Activated CD8-positive, alpha-beta memory T cell treated with anti-CD3 and anti-CD28 coated beads, Interleukin-2, amount 10 ng/mL, durations not matched to agents 7 days and 5 days (primary cell): ENCODE results near the gene ASB13. TPM values are rescaled to one million over a fixed set of nuclear protein-coding genes. Genes with fewer than 3 reads are reported as not detected.

Source experiments
- ATAC-seq: fragments of 150-1000 bp; cut with Tn5 transposase; one replicate; pipeline ENCODE4 v1.10.0; 2021; ENCODE audit warnings: moderate library complexity
- CTCF ChIA-PET: fragments of 350-600 bp; sonication (Branson Sonifier 250); formaldehyde crosslinking; loops from one replicate; lab custom pipeline; 2021; ENCODE audit warnings: antibody characterized with exemption; lab: Charles Lee
- DNase-seq: peaks from one replicate; pipeline ENCODE4 v3.0.0-alpha.2; 2020
- H3K27ac Mint-ChIP-seq: one replicate; pipeline ENCODE4 v1.8.0; 2021; ENCODE audit warnings: mild to moderate bottlenecking, mixed read lengths
- H3K27me3 Mint-ChIP-seq: one replicate; pipeline ENCODE4 v1.8.0; 2021; ENCODE audit warnings: mixed read lengths
- H3K36me3 Mint-ChIP-seq: one replicate; pipeline ENCODE4 v1.8.0; 2021; ENCODE audit warnings: mild to moderate bottlenecking, mixed read lengths
- H3K4me1 Mint-ChIP-seq: one replicate; pipeline ENCODE4 v1.8.0; 2021; ENCODE audit warnings: mixed read lengths
- H3K4me3 Mint-ChIP-seq: one replicate; pipeline ENCODE4 v1.8.0; 2021; ENCODE audit warnings: mild to moderate bottlenecking, moderate library complexity, mixed read lengths
- H3K9me3 Mint-ChIP-seq: one replicate; pipeline ENCODE4 v1.8.0; 2022; ENCODE audit warnings: low read depth, mixed read lengths
- total RNA-seq, 2 experiments: library from RNA; stranded (reverse); gene quantifications; one replicate each; pipeline ENCODE4 v1.2.3, GENCODE V29; 2021

Gene ASB13
- total RNA-seq, 2 experiments from 2014 or later: 4.4 to 8.0 TPM

DNA sequence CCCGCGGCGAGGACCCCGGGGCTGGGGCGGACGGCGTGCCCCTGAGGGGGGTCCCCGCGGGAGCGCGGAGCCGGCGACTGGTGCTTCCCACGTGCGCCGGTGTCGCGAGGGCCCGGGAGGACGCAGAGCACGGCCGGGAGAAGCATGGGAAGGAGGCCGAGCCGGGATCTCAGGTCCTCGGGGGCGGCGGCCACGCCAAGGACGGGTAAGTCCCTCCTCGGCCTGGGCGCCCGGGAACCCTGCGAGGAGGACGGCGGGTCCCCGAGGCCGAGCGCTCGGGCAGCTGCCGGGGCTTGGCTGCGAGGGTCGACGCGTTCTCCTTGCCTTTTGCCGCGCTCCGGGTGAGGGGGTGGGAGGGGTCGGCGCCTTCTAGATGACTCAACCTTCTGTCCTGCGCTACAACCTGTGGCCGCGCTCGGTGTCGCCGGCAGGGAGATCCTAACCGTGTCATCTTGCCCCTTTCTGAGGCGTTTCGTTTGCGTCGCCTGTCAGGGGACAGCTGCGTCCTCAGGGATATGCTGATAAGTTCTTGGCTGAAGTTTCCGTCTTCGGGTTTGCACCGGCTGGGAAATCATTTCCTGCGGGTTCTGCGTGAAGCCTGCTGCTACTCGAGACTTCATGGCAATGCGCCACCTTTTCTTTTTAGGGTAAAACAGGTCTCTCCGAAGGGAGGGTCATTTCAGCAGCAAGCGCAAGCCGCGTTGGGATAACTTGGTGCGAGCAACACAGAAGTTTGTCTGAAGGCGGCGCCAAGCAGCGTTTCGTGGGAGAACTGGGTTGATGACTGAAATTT is 18.8 kb upstream of the ASB13 start:
- Mint-ChIP-seq H3K36me3 (peaks cover 10% of the 10 kb centered on the region), H3K4me3 (peak overlapping the region; percentile 99), H3K4me1 (peaks cover 58% of the 10 kb centered on the region), H3K27me3 (peaks cover 4% of the 10 kb centered on the region), H3K9me3 (no peaks in the 10 kb centered on the region), H3K27ac (peak overlapping the region; percentile 95)
- peak; percentile 84 for DNase-seq
- peak; percentile 56 for ATAC-seq
- CTCF ChIA-PET: interaction anchor here (1.5 kb wide), 1 partner anchor 56 kb away, joined by 7 read pairs; no protein-coding TSS in a partner anchor

- peak within 1 kb of the TSS; percentile 95 for H3K27ac Mint-ChIP-seq
- peaks cover 10% of the 10 kb centered on the region for H3K27me3 Mint-ChIP-seq
- H3K4me3 Mint-ChIP-seq: peak within 1 kb of the TSS; percentile 99
- peaks cover 56% of the 10 kb centered on the region for H3K4me1 Mint-ChIP-seq
- DNase-seq (peak; percentile 98), ATAC-seq (peak; percentile 86)
- H3K36me3 Mint-ChIP-seq: peaks cover 8% of the 10 kb centered on the region
- H3K9me3 Mint-ChIP-seq: no peaks in the 10 kb centered on the region
- CTCF ChIA-PET: interaction anchor here (1.1 to 1.5 kb wide), 3 partner anchors 9 to 55 kb away, joined by 3 to 7 read pairs (median 3); no protein-coding TSS in a partner anchor
Measured at GRCh38 chr10:5684318-5684970, 18.0 kb upstream of the ASB13 start, which contains the start of gene TASOR2. Gene TASOR2 (plus strand): TSS chr10:5684838. CDS start chr10:5720643, 35,805 bp downstream.

DNA sequence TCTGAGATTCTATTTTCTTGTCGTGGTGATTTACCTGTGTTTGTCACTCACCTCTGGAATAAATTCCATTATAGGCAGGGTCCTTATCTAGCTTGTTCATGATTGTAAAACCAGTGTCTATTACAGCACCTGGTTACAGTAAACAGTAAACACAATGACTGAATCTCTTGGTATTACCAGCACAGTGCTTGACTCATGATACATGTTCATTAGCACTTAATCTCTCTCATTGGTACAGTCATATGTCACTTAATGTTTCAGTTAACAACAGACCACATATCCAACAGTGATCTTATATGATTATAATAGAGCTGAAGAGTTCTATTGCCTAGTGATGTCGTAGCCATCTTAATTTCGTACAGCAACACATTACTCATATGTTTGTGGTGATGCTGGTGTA is 16.7 kb upstream of the ASB13 start:
- no peaks in the 10 kb centered on the region for H3K9me3 Mint-ChIP-seq
- DNase-seq (no peak), ATAC-seq (no peak)
- H3K4me1 Mint-ChIP-seq: peaks cover 45% of the 10 kb centered on the region
- peaks cover 2% of the 10 kb centered on the region for H3K36me3 Mint-ChIP-seq
- H3K27ac Mint-ChIP-seq: peak overlapping the region; percentile 58
- H3K27me3 Mint-ChIP-seq: peaks cover 21% of the 10 kb centered on the region
- H3K4me3 Mint-ChIP-seq: no peak overlapping the region
- CTCF ChIA-PET: interaction anchor here (1.0 to 1.4 kb wide), 4 partner anchors 15 to 205 kb away, joined by 3 to 5 read pairs (median 4); no protein-coding TSS in a partner anchor

GRCh38 chr10:5681930-5682329 is 15.5 kb upstream of the ASB13 start:
- CTCF ChIA-PET: interaction anchor here (1.7 kb wide), 1 partner anchor 15 kb away, joined by 4 read pairs; no protein-coding TSS in a partner anchor

DNA sequence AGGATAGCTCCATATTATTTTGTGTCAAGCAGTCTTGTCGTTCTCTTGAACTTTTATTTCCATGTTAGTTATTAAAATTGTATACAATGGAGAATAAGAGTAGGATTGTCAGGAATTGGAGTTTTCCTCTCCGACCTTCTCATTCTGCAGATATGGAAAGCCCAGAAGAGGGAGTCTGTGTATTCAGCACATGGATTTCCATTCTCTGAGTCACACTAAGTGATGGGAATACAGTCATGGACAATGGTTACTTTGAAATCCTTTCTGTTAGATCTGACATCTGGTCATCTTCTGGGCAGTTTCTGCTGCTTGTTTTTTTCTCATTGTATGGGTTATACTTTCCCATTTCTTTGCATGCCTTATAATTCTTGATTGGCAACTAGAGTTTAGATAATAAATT is 13.2 kb upstream of the ASB13 start:
- Mint-ChIP-seq H3K27ac (no peak overlapping the region), H3K27me3 (peaks cover 32% of the 10 kb centered on the region), H3K36me3 (peaks cover 1% of the 10 kb centered on the region), H3K9me3 (no peaks in the 10 kb centered on the region), H3K4me1 (peaks cover 27% of the 10 kb centered on the region), H3K4me3 (no peak overlapping the region)
- no peak for ATAC-seq
- CTCF ChIA-PET: interaction anchor here (0.6 kb wide), 1 partner anchor 207 kb away, joined by 3 read pairs; no protein-coding TSS in a partner anchor
- DNase-seq: no peak

More at GRCh38 chr10:5681930-5682329, 15.5 kb upstream of the ASB13 start:
- H3K36me3 Mint-ChIP-seq: no peaks in the 10 kb centered on the region
- DNase-seq (no peak), ATAC-seq (no peak)
- H3K4me1 Mint-ChIP-seq: peaks cover 35% of the 10 kb centered on the region
- no peak overlapping the region for H3K27ac Mint-ChIP-seq
- no peak overlapping the region for H3K4me3 Mint-ChIP-seq
- peaks cover 28% of the 10 kb centered on the region for H3K27me3 Mint-ChIP-seq
- no peaks in the 10 kb centered on the region for H3K9me3 Mint-ChIP-seq

GRCh38 chr10:5679037-5679435 is 12.6 kb upstream of the ASB13 start:
- Mint-ChIP-seq H3K4me3 (no peak overlapping the region), H3K27ac (no peak overlapping the region), H3K9me3 (peaks cover 2% of the 10 kb centered on the region), H3K4me1 (peaks cover 22% of the 10 kb centered on the region), H3K27me3 (peaks cover 37% of the 10 kb centered on the region), H3K36me3 (peaks cover 3% of the 10 kb centered on the region)
- ATAC-seq (no peak), DNase-seq (no peak)
- CTCF ChIA-PET: no interaction called here

DNA sequence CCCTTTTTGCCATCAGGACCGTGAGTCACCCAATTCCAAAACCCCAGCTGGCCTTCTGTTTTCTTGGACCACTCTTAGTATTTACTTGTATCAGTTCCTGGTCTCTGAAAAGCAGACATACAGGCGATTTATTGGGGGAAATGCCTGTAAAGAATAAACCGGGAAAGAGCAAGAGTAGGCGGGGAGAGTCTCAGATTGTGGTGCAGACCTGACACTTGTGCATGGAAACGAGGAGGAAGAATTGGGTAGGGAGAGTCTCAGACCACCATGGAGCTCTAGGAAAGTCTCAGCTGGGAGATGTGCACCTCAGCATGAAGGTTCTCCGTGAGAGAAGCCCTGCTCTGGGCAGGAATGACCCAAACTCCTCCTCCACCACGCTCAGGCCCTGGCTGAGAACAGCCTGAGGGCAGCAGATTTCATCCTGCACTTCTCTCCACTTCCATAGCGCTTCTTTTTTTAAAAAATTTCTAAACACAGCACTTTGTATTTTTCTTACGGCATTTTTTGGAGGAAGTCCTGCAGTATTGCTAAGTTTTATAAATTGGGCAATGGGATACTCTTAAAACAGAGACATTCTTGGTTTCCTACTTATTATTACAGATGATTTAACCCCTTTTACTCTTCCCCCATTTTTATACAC is 12.1 kb upstream of the ASB13 start:
- Mint-ChIP-seq H3K4me1 (peaks cover 18% of the 10 kb centered on the region), H3K4me3 (no peak overlapping the region), H3K27ac (no peak overlapping the region), H3K27me3 (peaks cover 38% of the 10 kb centered on the region), H3K36me3 (peaks cover 4% of the 10 kb centered on the region), H3K9me3 (peaks cover 2% of the 10 kb centered on the region)
- ATAC-seq: no peak
- CTCF ChIA-PET: no interaction called here
- DNase-seq: no peak

DNA sequence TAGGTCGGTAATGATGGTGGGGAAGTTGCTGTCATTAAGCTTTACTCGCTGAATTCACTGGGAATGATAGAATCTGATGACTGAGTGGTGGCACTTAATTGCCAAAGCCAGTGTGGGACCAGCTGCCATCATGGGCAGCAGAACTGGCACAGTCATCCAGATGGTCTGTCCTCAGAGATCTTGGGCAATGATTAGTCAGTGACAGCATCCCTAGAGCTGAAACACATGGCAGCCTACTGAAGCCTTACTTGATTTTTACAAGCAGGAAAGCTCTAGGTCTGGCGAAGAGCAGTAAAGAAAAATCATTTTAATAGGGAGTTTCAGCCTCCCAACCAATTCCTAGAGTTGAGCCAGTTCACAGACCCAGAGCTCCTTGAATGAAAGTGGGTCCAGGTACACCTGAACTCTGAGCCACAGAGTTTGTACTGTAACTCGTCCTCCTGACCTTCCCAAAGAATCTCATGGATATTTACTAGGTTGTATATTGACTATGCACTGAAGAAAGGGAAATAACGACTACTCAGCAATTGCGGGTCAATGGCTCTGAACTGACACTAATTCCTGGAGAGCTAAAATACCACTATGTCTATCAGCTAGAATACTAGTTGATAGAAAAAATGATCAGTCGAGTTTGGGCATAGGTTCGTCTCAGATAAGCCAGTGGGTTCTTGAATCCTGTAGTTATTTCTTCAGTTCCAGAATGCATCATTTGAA is 4.4 kb upstream of the ASB13 start:
- Mint-ChIP-seq H3K9me3 (peaks cover 8% of the 10 kb centered on the region), H3K36me3 (peaks cover 8% of the 10 kb centered on the region), H3K4me1 (peaks cover 7% of the 10 kb centered on the region), H3K4me3 (no peak overlapping the region), H3K27me3 (peaks cover 37% of the 10 kb centered on the region), H3K27ac (no peak overlapping the region)
- CTCF ChIA-PET: interaction anchor here (1.8 to 2.0 kb wide), 2 partner anchors 41 to 48 kb away, joined by 4 to 7 read pairs; no protein-coding TSS in a partner anchor
- no peak for ATAC-seq
- DNase-seq: no peak

DNA sequence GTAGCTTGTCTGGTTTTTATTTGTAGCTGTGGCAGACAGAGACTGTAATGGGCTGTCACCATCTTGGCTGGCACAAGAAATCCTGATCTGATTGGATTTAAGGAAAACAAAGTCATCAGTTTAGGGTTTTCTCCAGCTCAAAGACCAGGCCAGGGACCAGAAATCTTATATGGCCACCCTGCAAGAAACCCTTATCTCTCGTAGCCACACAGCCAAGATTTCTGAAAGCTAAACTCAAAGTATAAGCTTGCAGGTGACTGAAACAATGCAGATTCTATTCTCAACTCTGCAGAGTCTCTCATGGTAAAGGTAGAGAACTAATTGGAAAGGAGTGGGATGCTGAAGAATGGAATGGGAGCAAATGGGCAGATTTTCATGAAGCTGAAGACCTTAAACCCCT is 3.2 kb upstream of the ASB13 start:
- H3K4me3 Mint-ChIP-seq: no peak overlapping the region
- H3K9me3 Mint-ChIP-seq: peaks cover 8% of the 10 kb centered on the region
- DNase-seq: peak; percentile 1
- peaks cover 7% of the 10 kb centered on the region for H3K36me3 Mint-ChIP-seq
- no peak overlapping the region for H3K27ac Mint-ChIP-seq
- H3K4me1 Mint-ChIP-seq: peaks cover 12% of the 10 kb centered on the region
- ATAC-seq: no peak
- H3K27me3 Mint-ChIP-seq: peaks cover 38% of the 10 kb centered on the region
- CTCF ChIA-PET: interaction anchor here (1.8 to 2.0 kb wide), 2 partner anchors 40 to 47 kb away, joined by 4 to 7 read pairs; no protein-coding TSS in a partner anchor

DNA sequence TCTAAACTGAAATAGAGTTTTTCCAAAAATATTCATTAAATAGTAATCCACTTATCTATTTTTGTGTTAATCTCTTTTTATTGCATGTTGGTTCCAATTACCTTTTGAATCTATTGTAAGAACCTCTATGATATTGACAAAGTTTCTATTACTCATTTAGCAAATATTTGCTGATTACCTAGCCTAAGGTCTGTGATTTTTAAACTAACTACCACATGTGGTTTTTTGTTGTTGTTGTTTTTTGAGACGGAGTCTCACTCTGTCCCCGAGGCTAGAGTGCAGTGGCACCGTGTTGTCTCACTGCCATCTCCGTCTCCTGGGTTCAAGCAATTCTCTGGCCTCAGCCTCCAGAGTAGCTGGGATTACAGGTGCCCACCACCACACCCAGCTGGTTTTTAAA is 2.0 kb upstream of the ASB13 start:
- ATAC-seq (no peak), DNase-seq (no peak)
- Mint-ChIP-seq H3K36me3 (peaks cover 4% of the 10 kb centered on the region), H3K9me3 (peaks cover 6% of the 10 kb centered on the region), H3K4me3 (no peak overlapping the region), H3K4me1 (peaks cover 12% of the 10 kb centered on the region), H3K27me3 (peaks cover 35% of the 10 kb centered on the region), H3K27ac (no peak overlapping the region)
- CTCF ChIA-PET: interaction anchor here (0.8 to 1.7 kb wide), 4 partner anchors 14 to 39 kb away, joined by 3 to 6 read pairs (median 4); no protein-coding TSS in a partner anchor

GRCh38 chr10:5666841-5667630 is 641 bp upstream of the ASB13 start:
- H3K4me3 Mint-ChIP-seq: peak overlapping the region; percentile 76
- peaks cover 12% of the 10 kb centered on the region for H3K4me1 Mint-ChIP-seq
- H3K27me3 Mint-ChIP-seq: peaks cover 35% of the 10 kb centered on the region
- CTCF ChIA-PET: interaction anchor here (1.3 to 1.7 kb wide), 3 partner anchors 14 to 37 kb away, joined by 3 to 6 read pairs (median 4); no protein-coding TSS in a partner anchor
- no peak overlapping the region for H3K27ac Mint-ChIP-seq
- ATAC-seq: peak; percentile 6
- H3K36me3 Mint-ChIP-seq: peaks cover 2% of the 10 kb centered on the region
- H3K9me3 Mint-ChIP-seq: peaks cover under 1% of the 10 kb centered on the region
- DNase-seq: no peak
